DMS114 treated with DMSO at 0.1 percent for 48 hours (cell line): ENCODE results near the gene C9orf50.
A peak's percentile ranks its signal among the peaks of the same experiment; 100 is the strongest.
"Not testable (repeated sequence)": the region's sequence is repeated elsewhere in the genome, so short reads cannot be mapped to it uniquely, and the experiment has no call there.

Experiments
- DNase-seq: peaks from one replicate; lab custom pipeline; 2025; ENCODE audit not compliant: unreplicated experiment; lab: John Stamatoyannopoulos, UW

Gene C9orf50

GRCh38 chr9:129620669-129621295 is at the start of gene C9orf50:
C9orf50 (minus strand) TSS chr9:129621101; CDS start chr9:129620574, 527 bp downstream.
- no peak for DNase-seq

- DNase-seq: no peak
These were observed 49.0 kb upstream of the C9orf50 start for GRCh38 chr9:129669946-129670345.

GRCh38 chr9:129669141-129669718 is 48.3 kb upstream of the C9orf50 start:
- no peak for DNase-seq

- no peak for DNase-seq
These were observed 46.9 kb upstream of the C9orf50 start for GRCh38 chr9:129667850-129668249.

- DNase-seq: no peak
These were observed 46.5 kb upstream of the C9orf50 start for GRCh38 chr9:129667378-129667777.

GRCh38 chr9:129666575-129666974 is 45.7 kb upstream of the C9orf50 start:
- no peak for DNase-seq

- no peak for DNase-seq
These were observed 45.1 kb upstream of the C9orf50 start for GRCh38 chr9:129665814-129666520.

- DNase-seq: peak; percentile 16
These were observed 44.5 kb upstream of the C9orf50 start, which contains the start of gene PRRX2 for GRCh38 chr9:129665389-129665775. PRRX2 (plus strand) TSS chr9:129665647; CDS start chr9:129665868, 221 bp downstream.

GRCh38 chr9:129664746-129665388 is 44.0 kb upstream of the C9orf50 start:
- DNase-seq: no peak

GRCh38 chr9:129662239-129662638 is 41.3 kb upstream of the C9orf50 start:
- not testable (repeated sequence) for DNase-seq

GRCh38 chr9:129661029-129661428 is 40.1 kb upstream of the C9orf50 start:
- DNase-seq: no peak

GRCh38 chr9:129656795-129657390 is 36.0 kb upstream of the C9orf50 start:
- DNase-seq: no peak

- DNase-seq: no peak
These were observed 34.8 kb upstream of the C9orf50 start for GRCh38 chr9:129655696-129656095.

- DNase-seq: no peak
These were observed 34.3 kb upstream of the C9orf50 start for GRCh38 chr9:129655154-129655553.

- DNase-seq: no peak
These were observed 33.7 kb upstream of the C9orf50 start for GRCh38 chr9:129654554-129655040.

GRCh38 chr9:129653823-129654553 is 33.1 kb upstream of the C9orf50 start:
- DNase-seq: no peak

- no peak for DNase-seq
These were observed 29.9 kb upstream of the C9orf50 start for GRCh38 chr9:129650680-129651235.

- no peak for DNase-seq
These were observed 29.1 kb upstream of the C9orf50 start for GRCh38 chr9:129649726-129650679.

GRCh38 chr9:129648764-129649115 is 27.8 kb upstream of the C9orf50 start:
- DNase-seq: no peak
